ENCODE measurements around the gene DRD4.

Gene DRD4

GRCh38 chr11:615504-616319 is 21.4 kb upstream of the DRD4 start, which contains the start of gene IRF7:
Gene IRF7, minus strand, starts transcription at chr11:615950. Its CDS starts 586 bp downstream, at chr11:615364.
- peak; percentile 98 for DNase-seq (ENCODE audit: low read depth)
- TF ChIP-seq MAX (IDR thresholded peaks at IDR 0.05; ENCODE audit: low read depth, low read length) = 0 out of 2 replicates have a peak, but pooled peaks have one; percentile 15
- no peak for TF ChIP-seq CTCF (IDR thresholded peaks at IDR 0.05; ENCODE audit: low read depth, low read length)
- peak; percentile 49 for TF ChIP-seq POLR2A (IDR thresholded peaks at IDR 0.05; ENCODE audit: extremely low read depth, insufficient read length)
- TF ChIP-seq MYC (IDR thresholded peaks at IDR 0.05; ENCODE audit: low read depth, low read length) = peak; percentile 30; the same call in 1 of the 2 replicates
- H3K4me3 ChIP-seq (ENCODE audit: low read depth, low read length) = peak within 1 kb of the TSS; percentile 60

GRCh38 chr11:616320-617198 is 20.5 kb upstream of the DRD4 start:
- TF ChIP-seq MAX (IDR thresholded peaks at IDR 0.05; ENCODE audit: low read depth, low read length) = no peak
- TF ChIP-seq MYC (IDR thresholded peaks at IDR 0.05; ENCODE audit: low read depth, low read length) = no peak
- no peak for TF ChIP-seq POLR2A (IDR thresholded peaks at IDR 0.05; ENCODE audit: extremely low read depth, insufficient read length)
- TF ChIP-seq CTCF (IDR thresholded peaks at IDR 0.05; ENCODE audit: low read depth, low read length) = no peak
- peak overlapping the region; percentile 25 for H3K4me3 ChIP-seq (ENCODE audit: low read depth, low read length)
- DNase-seq (ENCODE audit: low read depth) = no peak

GRCh38 chr11:617199-617911 is 19.7 kb upstream of the DRD4 start:
- no peak for DNase-seq (ENCODE audit: low read depth)
- no peak overlapping the region for H3K4me3 ChIP-seq (ENCODE audit: low read depth, low read length)
- TF ChIP-seq CTCF (IDR thresholded peaks at IDR 0.05; ENCODE audit: low read depth, low read length) (no peak), MYC (IDR thresholded peaks at IDR 0.05; ENCODE audit: low read depth, low read length) (no peak), POLR2A (IDR thresholded peaks at IDR 0.05; ENCODE audit: extremely low read depth, insufficient read length) (no peak), MAX (IDR thresholded peaks at IDR 0.05; ENCODE audit: low read depth, low read length) (no peak)

DNA sequence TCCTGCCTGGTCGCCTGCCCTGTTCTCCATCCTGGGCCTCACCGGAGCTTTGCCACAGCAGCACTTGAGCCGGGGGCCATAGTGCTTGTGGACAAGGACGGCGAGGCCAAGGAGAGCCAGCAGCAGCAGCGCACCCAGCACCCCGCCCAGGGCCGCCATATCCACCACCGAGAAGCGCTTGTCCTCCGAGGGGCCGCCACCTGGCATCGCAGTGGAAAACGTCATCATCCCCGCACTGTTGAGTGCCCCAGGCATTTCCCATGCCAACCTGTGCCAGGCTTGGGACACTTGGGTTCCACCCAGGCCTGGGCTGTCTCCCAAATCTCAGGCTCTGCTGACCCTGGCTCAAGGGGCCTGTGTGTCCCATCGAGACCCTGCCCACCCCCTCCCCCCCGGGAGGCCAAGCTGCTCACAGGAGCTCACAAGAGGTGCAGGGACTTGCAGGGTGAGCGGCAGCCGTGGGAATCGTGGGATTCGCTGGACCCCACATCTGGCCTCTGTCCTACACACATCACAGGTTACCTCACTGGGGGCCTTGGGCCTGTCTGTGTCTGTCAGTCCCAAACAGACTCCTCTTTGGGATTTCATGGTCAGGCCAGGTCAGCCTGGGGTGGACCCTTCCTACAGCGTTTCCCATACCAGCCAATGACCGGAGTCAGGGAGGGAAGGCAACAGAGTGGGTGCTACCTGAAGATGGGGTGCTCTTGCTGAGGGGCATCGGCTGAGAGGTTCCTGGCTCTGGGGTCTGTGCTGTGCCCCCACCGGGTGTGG is 19.0 kb upstream of the DRD4 start:
- H3K4me3 ChIP-seq (ENCODE audit: low read depth, low read length) = no peak overlapping the region
- DNase-seq (ENCODE audit: low read depth) = no peak
- TF ChIP-seq CTCF (IDR thresholded peaks at IDR 0.05; ENCODE audit: low read depth, low read length) (no peak), MYC (IDR thresholded peaks at IDR 0.05; ENCODE audit: low read depth, low read length) (no peak), POLR2A (IDR thresholded peaks at IDR 0.05; ENCODE audit: extremely low read depth, insufficient read length) (no peak), MAX (IDR thresholded peaks at IDR 0.05; ENCODE audit: low read depth, low read length) (no peak)

Measured in NB4 (cell line).